HepG2 (cell line): ENCODE measurements around the gene UBE2M. TPM values are rescaled to one million over a fixed set of nuclear protein-coding genes. Genes with fewer than 3 reads are reported as not detected.

Source experiments
- ATAC-seq: fragments of 200-7000 bp; cut with Tn5 transposase; 3 replicates; pipeline ENCODE4 v1.9.1; 2020; ENCODE audit warnings: mild to moderate bottlenecking, moderate library complexity
- BruUV-seq: library from RNA; stranded (reverse); fragments of 400-500 nt; replicated peaks from 2 replicates; lab custom pipeline; 2021; lab: Mats Ljungman, UMichigan
- CTCF ChIA-PET: fragments of 300-600 bp; formaldehyde crosslinking; extraction: SDS; loops from one replicate; lab custom pipeline; 2021; ENCODE audit warnings: low total read pairs, inconsistent platforms, low intra/inter-chr PET ratio; lab: Yijun Ruan, JAX
- POLR2A ChIA-PET: fragments of 350-600 bp; sonication (Branson Sonifier 250); formaldehyde crosslinking; loops from one replicate; lab custom pipeline; 2020; ENCODE audit warnings: antibody characterized with exemption, inconsistent platforms; lab: Yijun Ruan, JAX
- DNase-seq: peaks from one replicate; pipeline ENCODE4 v3.0.0-alpha.2; 2015; ENCODE audit warnings: low spot score
- FAIRE-seq: peaks from 3 replicates; lab custom pipeline; 2011; peaks lifted over from hg19 to GRCh38; lab: Jason Lieb, UNC
- H2AFZ ChIP-seq: one replicate; pipeline ENCODE4 v1.6.1; 2011; ENCODE audit warnings: low read length, inconsistent platforms
- H3K27ac ChIP-seq: fragments of 300-600 bp; 3 replicates; pipeline ENCODE4 v1.8.0; 2011; ENCODE audit warnings: mixed run types, mild to moderate bottlenecking, mixed read lengths, low read length, inconsistent platforms; ENCODE audit not compliant: insufficient read depth; ENCODE audit errors: extremely low read length
- H3K27me3 ChIP-seq, 2 experiments: fragments of 200-600 bp in 1 of 2; 2 replicates in 1 of 2; 3 replicates in 1 of 2; pipeline versions ENCODE4 v1.6.0 to v1.8.0; 2011; ENCODE audit warnings: low read length in 2 of 2, mild to moderate bottlenecking in 2 of 2, moderate library complexity in 2 of 2, inconsistent platforms in 1 of 2; ENCODE audit not compliant: insufficient read depth in 2 of 2, control insufficient read depth in 1 of 2
- H3K36me3 ChIP-seq, 2 experiments: fragments of 200-600 bp in 1 of 2; replicated peaks in 1 of 2; 2 replicates in 1 of 2; 3 replicates in 1 of 2; pipeline versions ENCODE4 v1.5.1 to v1.8.0; 2011; ENCODE audit warnings: low read length in 2 of 2, inconsistent platforms in 1 of 2; ENCODE audit not compliant: insufficient read depth in 2 of 2, control insufficient read depth in 1 of 2
- H3K4me1 ChIP-seq: 2 replicates; pipeline ENCODE4 v1.5.1; 2012; ENCODE audit warnings: low read length, inconsistent platforms; ENCODE audit not compliant: insufficient read depth
- H3K4me2 ChIP-seq: 2 replicates; pipeline ENCODE4 v1.6.0; 2011; ENCODE audit warnings: low read depth, low read length, inconsistent platforms
- H3K4me3 ChIP-seq, 3 experiments: fragments of 200-600 bp in 1 of 3; sonication (generic), shearing (Covaris generic) in 1 of 3; replicated peaks in 1 of 3; 2 replicates each; pipeline ENCODE4 v1.5.1; 2011 to 2016; ENCODE audit warnings: low read length in 3 of 3, inconsistent platforms in 2 of 3, low read depth in 2 of 3, mild to moderate bottlenecking in 2 of 3, control low read depth in 1 of 3, mixed read lengths in 1 of 3; ENCODE audit not compliant: insufficient read depth in 1 of 3
- H3K79me2 ChIP-seq: one replicate; pipeline ENCODE4 v1.6.1; 2011; ENCODE audit warnings: low read length, inconsistent platforms; ENCODE audit not compliant: insufficient read depth
- H3K9ac ChIP-seq: 2 replicates; pipeline ENCODE4 v1.6.0; 2011; ENCODE audit warnings: mild to moderate bottlenecking, low read depth, low read length, inconsistent platforms; ENCODE audit not compliant: insufficient read depth
- H3K9me3 ChIP-seq: 2 replicates; pipeline ENCODE4 v1.5.1; 2012; ENCODE audit warnings: mild to moderate bottlenecking, low read length
- H4K20me1 ChIP-seq: 2 replicates; pipeline ENCODE4 v1.6.0; 2011; ENCODE audit warnings: inconsistent platforms, mild to moderate bottlenecking, low read length, moderate library complexity; ENCODE audit not compliant: insufficient read depth
- AGO1 ChIP-seq: fragments of 200-400 bp; formaldehyde crosslinking; IDR thresholded peaks from 2 replicates; pipeline ENCODE4 v1.6.1; 2017; ENCODE audit warnings: mild to moderate bottlenecking, low read depth, low read length, moderate library complexity; ENCODE audit not compliant: poor library complexity, severe bottlenecking
- AKAP8 ChIP-seq: sonication (generic); formaldehyde crosslinking; IDR thresholded peaks from 2 replicates; pipeline ENCODE4 v1.5.1; 2020; ENCODE audit warnings: mild to moderate bottlenecking, missing genetic modification reagents
- CEBPB ChIP-seq: IDR thresholded peaks from 2 replicates; pipeline ENCODE4 v1.6.1; 2011; ENCODE audit warnings: low read depth, low read length, improper control_type of control experiment, borderline replicate concordance
- ERF ChIP-seq: IDR thresholded peaks from 2 replicates; pipeline ENCODE4 v1.6.1; 2018; ENCODE audit warnings: missing biosample characterization, missing genetic modification reagents
- EZH2 ChIP-seq: conservative IDR thresholded peaks from 2 replicates; pipeline ENCODE4 v1.6.1; 2012; ENCODE audit warnings: mild to moderate bottlenecking, low read depth, low read length, moderate library complexity
- HBP1 ChIP-seq: IDR thresholded peaks from 2 replicates; pipeline ENCODE4 v1.6.1; 2016; ENCODE audit warnings: low read depth, control low read depth
- HIVEP1 ChIP-seq: sonication (generic); formaldehyde crosslinking; IDR thresholded peaks from 2 replicates; pipeline ENCODE4 v1.4.0; 2020; ENCODE audit warnings: mild to moderate bottlenecking, missing genetic modification reagents
- ISX ChIP-seq: sonication (generic); formaldehyde crosslinking; conservative IDR thresholded peaks from 2 replicates; pipeline ENCODE4 v1.5.0; 2020; ENCODE audit warnings: missing genetic modification reagents
- MEF2D ChIP-seq: sonication (generic); formaldehyde crosslinking; IDR thresholded peaks from 2 replicates; pipeline ENCODE4 v1.5.1; 2020; ENCODE audit warnings: mild to moderate bottlenecking, missing genetic modification reagents
- NCOA1 ChIP-seq: sonication (generic); formaldehyde crosslinking; IDR thresholded peaks from 2 replicates; pipeline ENCODE4 v1.9.0; 2021; ENCODE audit warnings: missing genetic modification reagents
- NFATC3 ChIP-seq: sonication (generic); formaldehyde crosslinking; IDR thresholded peaks from 2 replicates; pipeline ENCODE4 v1.5.1; 2020; ENCODE audit warnings: mild to moderate bottlenecking, missing genetic modification reagents
- PLRG1 ChIP-seq: fragments of 450-650 bp; conservative IDR thresholded peaks from 2 replicates; pipeline ENCODE4 v1.6.1; 2016
- POGK ChIP-seq: sonication (generic); formaldehyde crosslinking; conservative IDR thresholded peaks from 2 replicates; pipeline ENCODE4 v1.8.0; 2022; ENCODE audit warnings: mild to moderate bottlenecking, moderate library complexity, missing genetic modification reagents
- PRMT3 ChIP-seq: sonication (generic); formaldehyde crosslinking; IDR thresholded peaks from 2 replicates; pipeline ENCODE4 v1.8.1; 2022; ENCODE audit warnings: low read depth, mild to moderate bottlenecking, moderate library complexity, missing genetic modification reagents, borderline replicate concordance
- SMARCE1 ChIP-seq: fragments of 450-650 bp; IDR thresholded peaks from 2 replicates; pipeline ENCODE4 v1.6.1; 2017; ENCODE audit warnings: borderline replicate concordance
- TFE3 ChIP-seq: IDR thresholded peaks from 2 replicates; pipeline ENCODE4 v1.6.1; 2016
- TGIF2 ChIP-seq: IDR thresholded peaks from 2 replicates; pipeline ENCODE4 v1.6.1; 2016; ENCODE audit warnings: control low read depth, missing compliant biosample characterization
- ZNF567 ChIP-seq: sonication (generic); formaldehyde crosslinking; IDR thresholded peaks from 2 replicates; pipeline ENCODE4 v1.8.1; 2023; ENCODE audit warnings: mild to moderate bottlenecking, missing genetic modification reagents, borderline replicate concordance
- ZNF616 ChIP-seq: sonication (generic); formaldehyde crosslinking; IDR thresholded peaks from 2 replicates; pipeline ENCODE4 v1.5.0; 2020; ENCODE audit warnings: low read depth, mild to moderate bottlenecking, missing genetic modification reagents
- ZNF644 ChIP-seq: IDR thresholded peaks from 2 replicates; pipeline ENCODE4 v1.6.1; 2016; ENCODE audit warnings: low read depth
- ZNF7 ChIP-seq: IDR thresholded peaks from 2 replicates; pipeline ENCODE4 v1.6.1; 2016; ENCODE audit warnings: missing biosample characterization, missing genetic modification reagents
- WGBS: methylation state at CpG from one replicate; pipeline ENCODE4 v1.1.6; 2017; ENCODE audit warnings: low lambda C conversion rate; 5-methylcytosine and 5-hydroxymethylcytosine counted together
- in situ Hi-C: cut with HindIII; loops from 2 replicates; pipeline ENCODE4 v1.10.0; 2017; ENCODE audit warnings: low pct_unique_long_range_greater_than_20kb; ENCODE audit not compliant: extremely low pct_ligation_motif_present
- intact Hi-C: fragments of 100-400 bp; cut with micrococcal nuclease; formaldehyde crosslinking; loops from one replicate; pipeline ENCODE4 v1.10.0; 2022; ENCODE audit not compliant: unreplicated experiment
- polyA plus RNA-seq, 8 experiments: library from polyadenylated mRNA; depleted of rRNA in 3 of 8; stranded (reverse) in 7 of 8; unstranded in 1 of 8; fragments of >200 nt; fragmentation: Illumina TruSeq in 4 of 8; extraction: Trizol in 4 of 8; gene quantifications; 2 replicates each; pipeline versions ENCODE4 v1.2.1 to v1.2.3, GENCODE V29; 2011 to 2016; ENCODE audit warnings: low read depth in 4 of 8, missing spikeins in 1 of 8, mixed read lengths in 1 of 8; ENCODE audit not compliant: insufficient read depth in 1 of 8
- total RNA-seq, 5 experiments: library from RNA; depleted of rRNA; stranded (reverse); fragments of >200 nt; fragmentation: Illumina TruSeq; extraction: Trizol; gene quantifications; 2 replicates each; pipeline ENCODE4 v1.2.3, GENCODE V29; 2016; ENCODE audit warnings: low read depth in 1 of 5

UBE2M gene
- total and polyA plus RNA-seq, 2 of the 13 experiments (the other 11 are each of a cell fraction or from before 2014, with no cell fraction given), result 36.2 to 50.3 TPM

GRCh38 chr19:58559275-58560006 is 1.0 kb upstream of the UBE2M start:
- intact Hi-C loops, result no loop called here
- TF ChIP-seq HIVEP1 (CRISPR knock-in tag), result peak; percentile 78
- TF ChIP-seq AKAP8 (CRISPR knock-in tag), result peak; percentile 26; the same call in 1 of the 2 replicates
- TF ChIP-seq ISX, result no peak
- TF ChIP-seq POGK (CRISPR knock-in tag), result 0 out of 2 replicates have a peak, but pooled peaks have one; percentile 24
- peak; percentile 73; the same call in 1 of the 2 replicates for TF ChIP-seq TFE3
- TF ChIP-seq NCOA1 (CRISPR knock-in tag), result 0 out of 2 replicates have a peak, but pooled peaks have one; percentile 38
- TF ChIP-seq AGO1, result no peak
- no peak for TF ChIP-seq PRMT3 (CRISPR knock-in tag)
- TF ChIP-seq SMARCE1, result no peak
- TF ChIP-seq ZNF7, result no peak
- no peak for TF ChIP-seq ZNF567
- peak; percentile 64; the same call in 1 of the 2 replicates for TF ChIP-seq ERF
- peak; percentile 50; the same call in 1 of the 2 replicates for TF ChIP-seq TGIF2 (CRISPR knock-in tag)
- no peak for TF ChIP-seq CEBPB
- TF ChIP-seq NFATC3, result 0 out of 2 replicates have a peak, but pooled peaks have one; percentile 1
- peak; percentile 42; the same call in 1 of the 2 replicates for TF ChIP-seq HBP1
- no peak for TF ChIP-seq PLRG1
- peak; percentile 68 for TF ChIP-seq MEF2D (CRISPR knock-in tag)
- no peak for TF ChIP-seq ZNF644
- peak; percentile 88 for TF ChIP-seq ZNF616 (CRISPR knock-in tag)
- no peak for TF ChIP-seq EZH2

More at GRCh38 chr19:58559275-58560006, 1.0 kb upstream of the UBE2M start:
- peak; percentile 76 for ATAC-seq
- BruUV-seq, result TSS peak; percentile 70
- Histone ChIP-seq H3K9ac (peak overlapping the region; percentile 98), H3K4me2 (peak overlapping the region; percentile 95), H3K79me2 (peaks cover 32% of the 10 kb centered on the region), H3K27ac (peak overlapping the region; percentile 96), H3K4me1 (peaks cover 33% of the 10 kb centered on the region), H3K36me3 (peaks cover 8 to 9% of the 10 kb centered on the region in 2 experiments; a peak in 4 of 5 replicates), H3K9me3 (no peaks in the 10 kb centered on the region), H2AFZ (no peak overlapping the region), H4K20me1 (no peaks in the 10 kb centered on the region), H3K4me3 (peak overlapping the region; percentile 71 to 84 (median 84)), H3K27me3 (no peaks in the 10 kb centered on the region)
- in situ Hi-C loops, result no loop called here
- ChIA-PET CTCF (no interaction called here), POLR2A (interaction anchor here (1.0 to 3.9 kb wide), 14 partner anchors 9 to 197 kb away, joined by 3 to 42 read pairs (median 8); partner anchors contain the start of genes MZF1, SLC27A5, TRIM28 and ZBTB45)
- 3% methylated on average over 16 of the region's 33 CpGs for WGBS
- FAIRE-seq, result peak; percentile 95
- DNase-seq, result peak; percentile 92
